ENCODE data around the gene RBL2.

- no peak for TF ChIP-seq CTCF (IDR thresholded peaks at IDR 0.05)
- TF ChIP-seq ZFX (IDR thresholded peaks at IDR 0.05; ENCODE audit: borderline replicate concordance): no peak
These were observed 83.6 kb downstream of the RBL2 start for GRCh38 chr16:53517851-53518250.
